AG04450 (cell line): ENCODE data around the gene ATG7. TPM values are rescaled to one million over a fixed set of nuclear protein-coding genes. Genes with fewer than 3 reads are reported as not detected.

Experiments
- CTCF ChIA-PET: fragments of 300-600, 350-600 bp; formaldehyde crosslinking; extraction: SDS; loops from one replicate; lab custom pipeline; 2022; ENCODE audit warnings: antibody characterized with exemption, inconsistent platforms; lab: Charles Lee
- POLR2A ChIA-PET: fragments of 350-600 bp; formaldehyde crosslinking; extraction: SDS; loops from one replicate; lab custom pipeline; 2021; ENCODE audit warnings: antibody characterized with exemption, inconsistent platforms; lab: Yijun Ruan, JAX
- DNase-seq: peaks from one replicate; pipeline ENCODE4 v3.0.0-alpha.2; 2011; ENCODE audit warnings: low read depth, low spot score
- H3K27ac ChIP-seq: one replicate; pipeline ENCODE4 v1.5.1; 2012; ENCODE audit warnings: low read depth, low read length, control low read depth
- H3K27me3 ChIP-seq: one replicate; pipeline ENCODE4 v1.6.0; 2012; ENCODE audit warnings: low read length; ENCODE audit not compliant: control insufficient read depth, insufficient read depth
- H3K4me3 ChIP-seq: 2 replicates; pipeline ENCODE4 v1.5.1; 2011; ENCODE audit warnings: mild to moderate bottlenecking, low read depth, low read length, control low read depth
- H3K9me3 ChIP-seq: 2 replicates; pipeline ENCODE4 v1.5.1; 2012; ENCODE audit warnings: low read length; ENCODE audit not compliant: control insufficient read depth, insufficient read depth
- CTCF ChIP-seq: IDR thresholded peaks from 2 replicates; pipeline ENCODE4 v1.5.1; 2011; ENCODE audit warnings: low read depth, low read length, control low read depth, inconsistent platforms
- polyA plus RNA-seq: library from polyadenylated mRNA; depleted of rRNA; stranded (reverse); fragments of >200 nt; gene quantifications from 2 replicates; pipeline ENCODE4 v1.2.3, GENCODE V29; 2011

ATG7 gene
- polyA plus RNA-seq, 1 experiment, result 51.7 TPM

GRCh38 chr3:11245276-11245675, 26.9 kb upstream of the ATG7 start:
- ChIA-PET CTCF (interaction anchor here (1.1 kb wide), 1 partner anchor 90 kb away, joined by 3 read pairs; no protein-coding TSS in a partner anchor), POLR2A (no interaction called here)
- no peak for DNase-seq
- no peak overlapping the region for H3K4me3 ChIP-seq
- H3K27me3 ChIP-seq, result no peaks in the 10 kb centered on the region
- peak overlapping the region; percentile 11 for H3K27ac ChIP-seq
- peaks cover 9% of the 10 kb centered on the region for H3K9me3 ChIP-seq
- TF ChIP-seq CTCF, result no peak

GRCh38 chr3:11245827-11246662, 26.2 kb upstream of the ATG7 start:
- H3K27ac ChIP-seq, result peak overlapping the region; percentile 39
- no peak for DNase-seq
- POLR2A ChIA-PET, result no interaction called here
- no peak overlapping the region for H3K4me3 ChIP-seq
- CTCF ChIA-PET, result interaction anchor here (1.3 to 1.6 kb wide), 2 partner anchors 89 to 186 kb away, joined by 3 to 4 read pairs; no protein-coding TSS in a partner anchor
- TF ChIP-seq CTCF, result no peak
- H3K9me3 ChIP-seq, result peaks cover 6% of the 10 kb centered on the region
- H3K27me3 ChIP-seq, result no peaks in the 10 kb centered on the region

- no peak overlapping the region for H3K27ac ChIP-seq
- POLR2A ChIA-PET, result no interaction called here
- no peak for DNase-seq
- H3K27me3 ChIP-seq, result no peaks in the 10 kb centered on the region
- peaks cover 3% of the 10 kb centered on the region for H3K9me3 ChIP-seq
- no peak for TF ChIP-seq CTCF
- H3K4me3 ChIP-seq, result no peak overlapping the region
- CTCF ChIA-PET, result interaction anchor here (1.3 to 1.6 kb wide), 2 partner anchors 89 to 186 kb away, joined by 3 to 4 read pairs; no protein-coding TSS in a partner anchor
Measured at GRCh38 chr3:11246663-11246970, 25.6 kb upstream of the ATG7 start.

GRCh38 chr3:11247362-11247761, 24.8 kb upstream of the ATG7 start:
- ChIA-PET CTCF (interaction anchor here (1.6 to 1.8 kb wide), 2 partner anchors 88 to 187 kb away, joined by 3 to 7 read pairs; no protein-coding TSS in a partner anchor), POLR2A (no interaction called here)
- no peak for TF ChIP-seq CTCF
- no peaks in the 10 kb centered on the region for H3K27me3 ChIP-seq
- H3K4me3 ChIP-seq, result no peak overlapping the region
- H3K27ac ChIP-seq, result no peak overlapping the region
- no peaks in the 10 kb centered on the region for H3K9me3 ChIP-seq
- no peak for DNase-seq

- CTCF ChIA-PET, result interaction anchor here (0.6 to 1.8 kb wide), 4 partner anchors 49 to 403 kb away, joined by 3 to 7 read pairs (median 4); no protein-coding TSS in a partner anchor
- POLR2A ChIA-PET, result no interaction called here
- Histone ChIP-seq H3K9me3 (no peaks in the 10 kb centered on the region), H3K27ac (no peak overlapping the region), H3K4me3 (no peak overlapping the region), H3K27me3 (no peaks in the 10 kb centered on the region)
- no peak for TF ChIP-seq CTCF
- no peak for DNase-seq
Measured at GRCh38 chr3:11248596-11248995, 23.6 kb upstream of the ATG7 start.
